Measurements from ENCODE around the gene NFKBIE. TPM values are rescaled to one million over a fixed set of nuclear protein-coding genes. Genes with fewer than 3 reads are reported as not detected.

The NFKBIE gene
- total RNA-seq, 1 experiment from 2014 or later: 7.4 TPM

GRCh38 chr6:44225579-44226325, 39.6 kb downstream of the NFKBIE start:
- intact Hi-C loops (cut with micrococcal nuclease): no loop called here
- ChIA-PET POLR2A (ENCODE audit: unreplicated experiment) (no interaction called here), CTCF (interaction anchor here (1.5 kb wide), 1 partner anchor 8 kb away, joined by 5 read pairs; no protein-coding TSS in a partner anchor)
- TF ChIP-seq EZH2 (IDR thresholded peaks at IDR 0.05; ENCODE audit: low read length, unreplicated experiment): no peak
- TF ChIP-seq CTCF (conservative IDR thresholded peaks at IDR 0.05; ENCODE audit: low read depth, low read length): no peak
- no peak for TF ChIP-seq EZH2phosphoT487 (IDR thresholded peaks at IDR 0.05; ENCODE audit: borderline replicate concordance, low read length)
- Histone ChIP-seq H4K20me1 (ENCODE audit: low read length) (peaks cover 5% of the 10 kb centered on the region; the same call in 1 of the 2 replicates), H3K36me3 (ENCODE audit: low read depth, low read length) (peaks cover 5% of the 10 kb centered on the region; the same call in 1 of the 2 replicates), H3K4me1 (ENCODE audit: insufficient read depth, low read length) (peaks cover 19% of the 10 kb centered on the region), H3K9me2 (replicated peaks; ENCODE audit: low read length) (no peaks in the 10 kb centered on the region), H3K4me2 (ENCODE audit: low read length) (no peak overlapping the region), H2AFZ (ENCODE audit: low read length) (no peak overlapping the region), H3K27me3 (ENCODE audit: low read length) (no peaks in the 10 kb centered on the region), H3K4me3 (ENCODE audit: low read length) (no peak overlapping the region), H3K9ac (ENCODE audit: low read length) (no peak overlapping the region), H3K79me2 (ENCODE audit: low read length) (peaks cover 32% of the 10 kb centered on the region), H3F3A (ENCODE audit: low read length, unreplicated experiment) (peaks cover 4% of the 10 kb centered on the region), H3K27ac (ENCODE audit: low read length) (no peak overlapping the region), H3K9me3 (ENCODE audit: low read length) (no peaks in the 10 kb centered on the region)
- ATAC-seq (no peak), DNase-seq (no peak)
- no TSS peak for BruUV-seq (replicated peaks)

GRCh38 chr6:44224965-44225305, 40.4 kb downstream of the NFKBIE start:
- Histone ChIP-seq H3K27me3 (ENCODE audit: low read length) (no peaks in the 10 kb centered on the region), H3K36me3 (ENCODE audit: low read depth, low read length) (peaks cover 2% of the 10 kb centered on the region; the same call in 1 of the 2 replicates), H3K9me3 (ENCODE audit: low read length) (no peaks in the 10 kb centered on the region), H3K79me2 (ENCODE audit: low read length) (peaks cover 32% of the 10 kb centered on the region), H3K4me3 (ENCODE audit: low read length) (peak overlapping the region; percentile 69; the same call in 1 of the 2 replicates), H3K4me1 (ENCODE audit: insufficient read depth, low read length) (peaks cover 21% of the 10 kb centered on the region), H3K4me2 (ENCODE audit: low read length) (peak overlapping the region; percentile 85), H4K20me1 (ENCODE audit: low read length) (peaks cover 5% of the 10 kb centered on the region; the same call in 1 of the 2 replicates), H2AFZ (ENCODE audit: low read length) (no peak overlapping the region), H3F3A (ENCODE audit: low read length, unreplicated experiment) (peaks cover 4% of the 10 kb centered on the region), H3K27ac (ENCODE audit: low read length) (no peak overlapping the region), H3K9ac (ENCODE audit: low read length) (no peak overlapping the region), H3K9me2 (replicated peaks; ENCODE audit: low read length) (no peaks in the 10 kb centered on the region)
- CTCF ChIA-PET: interaction anchor here (1.5 kb wide), 1 partner anchor 9 kb away, joined by 5 read pairs; no protein-coding TSS in a partner anchor
- intact Hi-C loops (cut with micrococcal nuclease): no loop called here
- DNase-seq (no peak), ATAC-seq (no peak)
- no TSS peak for BruUV-seq (replicated peaks)
- POLR2A ChIA-PET (ENCODE audit: unreplicated experiment): interaction anchor here (0.6 kb wide), 1 partner anchor 27 kb away, joined by 3 read pairs; no protein-coding TSS in a partner anchor
- TF ChIP-seq EZH2phosphoT487 (IDR thresholded peaks at IDR 0.05; ENCODE audit: borderline replicate concordance, low read length): no peak
- no peak for TF ChIP-seq CTCF (conservative IDR thresholded peaks at IDR 0.05; ENCODE audit: low read depth, low read length)
- no peak for TF ChIP-seq EZH2 (IDR thresholded peaks at IDR 0.05; ENCODE audit: low read length, unreplicated experiment)
